Measurements from ENCODE around the gene CD58.

- TF ChIP-seq POLR2A (IDR thresholded peaks at IDR 0.05; ENCODE audit: low read depth, low read length) (no peak), TAF1 (IDR thresholded peaks at IDR 0.05; ENCODE audit: low read depth, low read length) (no peak), POLR2AphosphoS5 (IDR thresholded peaks at IDR 0.05; ENCODE audit: low read depth, low read length) (no peak)
Observed at GRCh38 chr1:116496898-116497297, 73.9 kb downstream of the CD58 start.
